Activated CD4-positive, alpha-beta T cell treated with anti-CD3 and anti-CD28 coated beads, Interleukin-10, Interleukin-2, amounts not matched to agents 100 ng/mL and 50 ng/mL, durations not matched to agents 16 hours and 8 hours (primary cell): Measurements from ENCODE around the gene PABPN1.

Experiments
- DNase-seq: peaks from one replicate; pipeline ENCODE4 v3.0.0-alpha.2; 2020

Gene PABPN1

GRCh38 chr14:23327947-23328744 lies 6.9 kb downstream of the PABPN1 start:
- peak; percentile 78 for DNase-seq

DNA sequence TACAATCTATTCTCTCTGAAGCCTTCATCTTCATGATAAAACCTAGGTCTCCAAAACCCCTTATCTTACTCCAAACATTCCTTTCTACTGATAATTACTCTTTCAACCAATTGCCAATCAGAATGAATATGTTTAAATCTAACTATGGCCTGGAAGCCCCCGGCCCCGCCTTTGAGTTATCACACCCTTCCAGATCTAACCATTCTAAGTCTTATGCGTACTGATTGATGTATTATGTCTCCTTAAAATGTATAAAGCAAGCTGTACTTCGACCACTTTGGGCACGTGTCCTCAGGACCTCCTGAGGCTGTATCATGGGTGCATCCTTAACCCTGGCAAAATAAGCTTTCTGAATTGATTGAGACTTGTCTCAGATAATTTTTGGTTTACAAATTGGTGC lies 14.4 kb downstream of the PABPN1 start:
- no peak for DNase-seq

GRCh38 chr14:23339506-23340268 lies 18.4 kb downstream of the PABPN1 start:
- DNase-seq: no peak

DNA sequence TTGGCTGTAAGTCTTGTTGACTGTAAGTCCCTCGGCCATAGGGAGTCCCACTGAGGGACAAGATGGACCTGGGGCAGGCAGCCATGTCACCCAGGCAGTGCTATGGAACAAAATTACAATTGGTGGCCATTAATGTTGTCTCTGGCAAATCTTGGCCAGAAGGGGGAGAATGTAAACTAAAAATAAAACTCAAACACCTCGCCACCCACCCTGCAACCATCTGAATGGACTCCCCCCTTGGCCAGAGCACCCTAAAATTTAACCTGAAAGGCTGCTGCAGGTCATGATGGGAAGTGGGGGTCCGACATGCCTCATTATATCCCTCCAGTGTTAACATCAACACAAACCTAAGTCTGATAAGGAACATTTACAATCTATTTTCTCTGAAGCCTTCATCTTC lies 23.2 kb downstream of the PABPN1 start:
- no peak for DNase-seq

DNA sequence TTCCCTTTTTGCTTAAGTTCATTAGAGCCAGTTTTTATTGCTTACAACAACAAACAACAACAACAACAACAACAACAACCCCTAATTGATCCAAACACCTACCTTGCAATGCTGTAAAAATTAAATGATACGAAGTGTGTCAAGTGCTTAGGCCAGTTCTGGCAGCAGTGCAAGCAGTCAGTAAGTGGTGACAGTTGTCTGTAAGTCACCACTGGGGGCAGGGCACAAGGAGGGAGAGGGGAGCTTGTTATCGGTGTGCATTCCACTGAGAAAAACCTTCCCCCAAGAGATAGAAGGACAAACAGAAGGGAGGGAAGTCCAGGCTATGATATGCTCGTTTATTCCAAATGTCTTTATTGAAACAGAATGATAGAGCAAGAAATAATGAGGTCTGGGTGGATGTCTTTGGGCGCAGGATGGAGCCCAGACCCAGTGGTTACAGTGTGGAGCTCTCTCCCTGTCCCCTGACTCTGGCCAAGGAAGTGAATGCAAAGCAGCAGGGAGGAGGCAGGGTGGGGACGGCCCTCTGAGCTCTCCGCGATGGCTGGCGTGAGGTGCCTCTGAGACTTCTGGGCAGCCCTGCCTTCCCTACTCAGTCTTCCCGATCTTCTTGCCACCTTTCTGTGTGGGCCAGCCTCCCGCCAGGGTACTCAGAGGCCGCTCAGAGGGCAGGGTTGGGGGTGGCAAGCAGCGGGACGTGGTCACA lies 24.9 kb downstream of the PABPN1 start:
- DNase-seq: no peak

GRCh38 chr14:23346693-23347405 lies 25.6 kb downstream of the PABPN1 start:
- DNase-seq: no peak

DNA sequence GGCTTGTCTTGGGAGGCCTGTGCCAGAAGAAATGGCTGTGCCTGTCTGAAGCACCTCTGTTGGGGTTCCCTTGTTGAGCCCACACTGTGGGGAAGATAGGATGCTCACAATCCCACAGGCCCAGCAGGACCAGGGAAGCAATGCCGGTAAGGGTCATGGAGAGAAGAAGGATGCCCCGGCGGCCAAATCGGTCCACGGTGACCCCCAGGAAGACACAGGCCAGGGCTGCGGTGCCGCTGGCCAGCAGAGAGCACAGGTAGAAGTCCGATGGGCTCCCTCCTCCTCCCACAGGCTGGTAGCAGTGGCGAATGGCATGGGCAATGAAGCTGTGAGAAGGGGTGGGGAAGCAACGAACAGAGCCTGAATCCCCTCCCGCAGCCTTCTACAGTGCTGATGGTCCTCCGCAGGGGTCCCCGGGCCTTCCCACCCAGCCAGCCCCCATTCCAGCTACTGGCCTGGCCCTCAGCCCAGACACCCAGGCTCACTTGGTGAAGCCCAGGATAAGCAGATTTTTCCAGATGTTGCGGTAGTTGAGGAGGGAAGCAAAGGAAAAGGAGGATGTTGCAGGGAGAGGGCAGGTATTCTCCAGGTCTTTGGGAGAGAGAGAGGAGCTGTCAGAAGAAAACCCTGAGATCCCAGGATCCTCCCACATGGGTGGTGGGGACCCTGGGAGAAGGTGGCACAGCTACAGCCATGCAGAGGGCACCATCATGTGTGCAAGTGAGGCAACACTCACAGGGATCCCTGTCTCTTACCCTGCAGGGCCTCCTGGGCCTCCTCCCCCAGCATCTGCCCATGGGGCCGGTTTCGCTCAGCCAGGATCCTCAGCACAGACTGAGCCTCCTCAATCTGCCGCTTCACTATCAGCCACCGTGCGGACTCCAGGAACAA lies 26.4 kb downstream of the PABPN1 start:
- no peak for DNase-seq

DNA sequence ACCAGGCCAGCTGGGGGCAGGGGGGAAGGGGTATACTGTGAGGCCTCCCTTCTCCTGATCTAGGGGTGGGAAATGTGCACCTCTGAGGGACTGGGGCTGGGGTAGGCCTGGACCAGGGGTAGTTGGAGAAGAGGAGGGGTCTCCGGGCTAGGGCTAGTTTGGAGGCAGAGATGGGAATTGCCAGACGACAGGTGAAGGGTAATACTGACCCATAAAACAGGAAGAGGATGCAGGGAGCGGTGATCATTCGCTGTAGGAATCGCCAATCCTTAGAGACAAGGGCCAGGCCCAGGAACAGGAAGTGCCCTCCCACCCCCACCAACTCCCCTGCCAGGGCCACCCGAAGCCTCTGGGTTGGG lies 27.0 kb downstream of the PABPN1 start:
- DNase-seq: no peak

- DNase-seq: no peak
Observed at GRCh38 chr14:23349156-23349845, 28.0 kb downstream of the PABPN1 start.

- no peak for DNase-seq
Observed at GRCh38 chr14:23351681-23352505, 30.6 kb downstream of the PABPN1 start.

- peak; percentile 39 for DNase-seq
Observed at GRCh38 chr14:23352506-23353432, 31.5 kb downstream of the PABPN1 start, which contains the start of gene SLC22A17. Gene SLC22A17, minus strand, starts transcription at chr14:23352887.

DNA sequence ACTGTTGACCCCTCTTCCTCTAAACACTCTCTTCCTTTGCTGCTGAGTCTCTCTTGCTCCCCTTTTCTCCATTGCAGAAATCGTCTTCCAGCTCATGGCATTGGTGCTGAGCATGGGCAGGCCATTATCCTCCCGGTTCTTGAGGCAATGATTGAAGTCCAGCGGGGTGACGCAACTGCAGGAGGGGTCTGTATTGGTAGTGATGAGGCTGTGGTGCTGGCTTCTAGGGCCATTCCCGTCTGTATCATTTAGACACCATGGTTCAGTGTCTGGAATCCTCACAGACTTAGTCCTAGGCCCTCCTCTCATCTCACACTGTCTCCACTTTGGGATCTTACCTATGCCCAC lies 32.1 kb downstream of the PABPN1 start:
- DNase-seq: no peak

DNA sequence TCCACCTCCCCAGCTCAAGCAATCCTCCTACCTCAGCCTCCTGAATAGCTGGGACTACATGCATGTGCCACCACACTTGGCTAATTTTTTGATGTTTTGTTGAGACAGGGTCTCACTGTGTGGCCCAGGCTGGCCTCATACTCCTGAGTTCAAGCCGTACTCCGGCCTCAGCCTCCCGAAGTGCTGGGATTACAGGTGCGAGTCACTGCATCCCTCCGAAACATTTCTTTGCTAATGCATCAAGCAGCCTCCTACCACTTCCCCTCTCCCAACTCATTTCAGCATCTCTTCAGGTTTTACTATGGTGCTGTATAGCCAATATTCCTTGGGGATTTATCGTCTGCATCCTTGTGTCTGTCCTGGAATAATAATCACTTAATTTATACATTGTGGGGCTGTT lies 33.7 kb downstream of the PABPN1 start:
- no peak for DNase-seq

GRCh38 chr14:23355871-23356435 lies 34.7 kb downstream of the PABPN1 start:
- no peak for DNase-seq

GRCh38 chr14:23356662-23357061 lies 35.4 kb downstream of the PABPN1 start:
- no peak for DNase-seq

- no peak for DNase-seq
Observed at GRCh38 chr14:23357261-23357660, 36.0 kb downstream of the PABPN1 start.

- DNase-seq: no peak
Observed at GRCh38 chr14:23358042-23358441, 36.8 kb downstream of the PABPN1 start.

DNA sequence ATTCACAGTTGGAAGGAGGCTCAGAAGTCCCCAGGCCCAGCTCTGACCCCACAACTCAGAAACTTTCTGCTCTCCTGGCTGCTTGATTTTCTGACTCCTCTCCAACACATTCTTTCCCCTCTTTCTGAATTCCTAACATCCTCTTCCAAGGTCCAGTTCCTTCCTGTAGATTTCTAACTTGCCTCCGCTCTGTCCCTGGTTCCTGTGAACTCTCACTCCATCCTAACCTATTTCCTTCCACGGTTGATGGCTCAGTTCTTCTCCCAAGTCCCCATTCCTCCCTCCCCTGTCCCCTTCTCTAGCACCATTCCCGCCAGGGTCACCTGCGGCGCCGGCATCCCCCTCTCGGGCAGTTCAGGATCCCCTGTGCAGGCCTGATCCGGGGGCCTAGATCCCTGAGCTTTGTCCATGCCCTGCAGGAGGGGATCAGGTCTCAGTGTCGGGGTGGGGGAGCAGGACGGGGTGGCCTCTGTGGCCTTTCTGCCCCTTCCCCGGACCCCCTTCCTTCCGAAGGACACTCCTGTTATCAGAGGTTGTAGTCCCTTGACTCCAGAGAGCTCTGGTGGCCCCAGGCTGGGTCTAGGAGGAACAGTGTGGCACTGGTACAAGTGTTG lies 37.4 kb downstream of the PABPN1 start:
- DNase-seq: no peak
